ENCODE data around the gene SND1. TPM values are rescaled to one million over a fixed set of nuclear protein-coding genes. Genes with fewer than 3 reads are reported as not detected.

Gene SND1
- total and polyA plus RNA-seq, 12 donors = 58.9 to 266 (median 132) TPM

DNA sequence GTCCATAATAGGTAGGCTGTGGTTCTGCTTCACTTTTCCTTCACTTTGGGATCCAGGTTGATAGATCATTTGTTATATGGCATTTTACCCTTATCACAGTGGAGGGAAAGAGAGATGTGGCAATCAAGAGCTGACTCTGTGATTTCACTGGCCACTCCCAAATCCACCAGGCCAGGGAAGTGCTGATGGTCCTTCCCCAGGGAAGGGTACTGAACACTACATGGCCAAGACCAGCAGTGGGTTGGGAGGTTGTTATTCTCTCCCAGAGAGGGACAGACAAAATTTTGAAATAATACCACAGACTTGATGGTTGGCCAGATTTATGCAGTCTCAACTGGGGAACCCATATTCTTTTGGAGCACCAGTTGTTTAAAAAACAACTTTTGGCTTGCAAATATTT is 102.5 kb downstream of the SND1 start:
- H3K27me3 ChIP-seq = no peaks in the 10 kb centered on the region
- H3K27ac ChIP-seq = no peak overlapping the region
- H3K4me3 ChIP-seq = no peak overlapping the region
- no peaks in the 10 kb centered on the region for H3K9me3 ChIP-seq (replicated peaks in 1 of 3)
- no peaks in the 10 kb centered on the region for H3K36me3 ChIP-seq (replicated peaks in 1 of 2)
- TF ChIP-seq POLR2A (IDR thresholded peaks at IDR 0.05) = no peak
- TF ChIP-seq, protein P1, sequence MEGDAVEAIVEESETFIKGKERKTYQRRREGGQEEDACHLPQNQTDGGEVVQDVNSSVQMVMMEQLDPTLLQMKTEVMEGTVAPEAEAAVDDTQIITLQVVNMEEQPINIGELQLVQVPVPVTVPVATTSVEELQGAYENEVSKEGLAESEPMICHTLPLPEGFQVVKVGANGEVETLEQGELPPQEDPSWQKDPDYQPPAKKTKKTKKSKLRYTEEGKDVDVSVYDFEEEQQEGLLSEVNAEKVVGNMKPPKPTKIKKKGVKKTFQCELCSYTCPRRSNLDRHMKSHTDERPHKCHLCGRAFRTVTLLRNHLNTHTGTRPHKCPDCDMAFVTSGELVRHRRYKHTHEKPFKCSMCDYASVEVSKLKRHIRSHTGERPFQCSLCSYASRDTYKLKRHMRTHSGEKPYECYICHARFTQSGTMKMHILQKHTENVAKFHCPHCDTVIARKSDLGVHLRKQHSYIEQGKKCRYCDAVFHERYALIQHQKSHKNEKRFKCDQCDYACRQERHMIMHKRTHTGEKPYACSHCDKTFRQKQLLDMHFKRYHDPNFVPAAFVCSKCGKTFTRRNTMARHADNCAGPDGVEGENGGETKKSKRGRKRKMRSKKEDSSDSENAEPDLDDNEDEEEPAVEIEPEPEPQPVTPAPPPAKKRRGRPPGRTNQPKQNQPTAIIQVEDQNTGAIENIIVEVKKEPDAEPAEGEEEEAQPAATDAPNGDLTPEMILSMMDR (IDR thresholded peaks at IDR 0.05) = no peak
- DNase-seq = no peak
- H3K4me1 ChIP-seq (replicated peaks in 1 of 2) = peaks cover 0 to 8% of the 10 kb centered on the region in 2 donors
- intact Hi-C loops (cut with DNase I) = no loop called here

DNA sequence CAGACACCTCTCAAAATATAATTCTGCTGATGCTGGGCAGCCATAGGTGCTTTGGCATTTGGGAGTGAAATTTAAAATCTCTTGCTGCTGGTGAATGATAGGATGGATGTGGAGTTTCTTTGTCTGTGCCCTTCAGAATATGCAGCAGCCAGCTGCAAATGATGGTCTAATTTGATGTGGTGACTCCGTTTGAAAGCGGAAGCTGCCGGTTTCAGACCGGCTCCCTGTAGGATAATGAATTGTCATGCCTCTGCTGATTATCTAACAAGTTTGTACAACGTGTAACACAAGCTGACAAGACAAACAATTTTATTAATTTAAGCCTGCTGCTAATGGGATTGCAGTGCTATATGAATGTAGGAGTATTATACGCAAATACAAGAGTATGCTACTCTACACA is 103.5 kb downstream of the SND1 start:
- intact Hi-C loops (cut with DNase I) = no loop called here

DNA sequence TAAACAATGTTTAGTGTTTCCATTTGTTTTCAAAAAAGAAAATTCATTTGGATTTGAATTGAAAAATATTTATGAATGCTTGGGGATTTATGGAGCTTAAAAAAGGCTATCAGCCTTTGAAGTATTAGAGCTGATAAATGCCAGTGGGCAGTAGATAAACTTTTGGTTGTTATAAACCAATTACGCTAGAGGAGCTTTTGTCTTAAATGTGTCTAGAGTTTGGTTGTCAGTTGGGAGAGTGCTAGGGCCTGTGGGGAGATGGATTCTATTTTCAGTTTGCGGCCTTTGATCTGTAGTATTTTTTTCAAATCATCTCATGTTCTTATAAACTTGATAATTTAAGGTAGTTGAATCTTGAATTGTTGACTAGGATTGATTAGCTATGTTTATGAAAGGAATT is 104.0 kb downstream of the SND1 start:
- Histone ChIP-seq H3K4me3 (no peak overlapping the region), H3K27me3 (no peaks in the 10 kb centered on the region), H3K4me1 (replicated peaks in 1 of 2) (peaks cover 0 to 8% of the 10 kb centered on the region in 2 donors), H3K27ac (no peak overlapping the region), H3K36me3 (replicated peaks in 1 of 2) (no peaks in the 10 kb centered on the region), H3K9me3 (replicated peaks in 1 of 3) (no peaks in the 10 kb centered on the region)
- DNase-seq = no peak
- WGBS, 4 donors = 87 to 95% (median 92%) methylated on average over 2 of the region's 2 CpGs
- intact Hi-C loops (cut with DNase I) = no loop called here
- TF ChIP-seq POLR2A (IDR thresholded peaks at IDR 0.05) = no peak
- TF ChIP-seq, protein P1 (IDR thresholded peaks at IDR 0.05) = no peak

More for the DNA sequence above, 103.5 kb downstream of the SND1 start:
- H3K9me3 ChIP-seq (replicated peaks in 1 of 3) = no peaks in the 10 kb centered on the region
- no peak overlapping the region for H3K4me3 ChIP-seq
- 86 to 93% (median 86%) methylated on average over 6 of the region's 6 CpGs for WGBS, 4 donors
- no peaks in the 10 kb centered on the region for H3K36me3 ChIP-seq (replicated peaks in 1 of 2)
- peaks cover 0 to 8% of the 10 kb centered on the region in 2 donors for H3K4me1 ChIP-seq (replicated peaks in 1 of 2)
- no peak for DNase-seq
- TF ChIP-seq, protein P1 (IDR thresholded peaks at IDR 0.05) = no peak
- no peak for TF ChIP-seq POLR2A (IDR thresholded peaks at IDR 0.05)
- H3K27me3 ChIP-seq = no peaks in the 10 kb centered on the region
- H3K27ac ChIP-seq = no peak overlapping the region

DNA sequence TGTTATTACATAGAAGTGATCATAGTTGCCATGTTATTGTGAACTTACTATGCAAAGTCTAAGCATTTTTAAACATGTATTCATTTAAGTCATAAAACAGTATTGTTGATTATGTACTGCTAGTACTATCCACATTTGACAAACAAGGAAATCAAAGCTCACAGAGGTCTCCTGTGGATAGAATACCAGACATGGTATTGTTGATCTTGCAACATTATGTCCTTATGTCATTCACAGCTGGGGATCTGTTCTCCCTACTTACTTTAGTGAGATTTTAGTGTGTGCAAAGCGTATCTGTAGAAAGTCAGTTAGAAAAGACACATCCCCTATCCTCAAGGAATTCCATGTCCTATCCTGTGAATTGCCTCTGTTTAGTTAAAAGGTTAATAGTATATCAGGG is 106.1 kb downstream of the SND1 start:
- peaks cover 0 to 8% of the 10 kb centered on the region in 2 donors for H3K4me1 ChIP-seq (replicated peaks in 1 of 2)
- H3K27ac ChIP-seq = no peak overlapping the region
- no peaks in the 10 kb centered on the region for H3K9me3 ChIP-seq (replicated peaks in 1 of 3)
- H3K4me3 ChIP-seq = no peak overlapping the region
- intact Hi-C loops (cut with DNase I) = no loop called here
- no peak for DNase-seq
- TF ChIP-seq, protein P1 (IDR thresholded peaks at IDR 0.05) = no peak
- TF ChIP-seq POLR2A (IDR thresholded peaks at IDR 0.05) = no peak
- H3K36me3 ChIP-seq (replicated peaks in 1 of 2) = no peaks in the 10 kb centered on the region
- no peaks in the 10 kb centered on the region for H3K27me3 ChIP-seq
- WGBS, 4 donors = 95 to 100% (median 97%) methylated on average over 1 of the region's 1 CpG
